Left ventricle myocardium inferior (tissue), 1 donor: Measurements from ENCODE around the gene GDF9. TPM values are rescaled to one million over a fixed set of nuclear protein-coding genes. Genes with fewer than 3 reads are reported as not detected.

Source experiments
- DNase-seq: peaks from one replicate; pipeline ENCODE4 v3.0.0-alpha.2; 2020
- H3K27ac ChIP-seq: fragments of 200-600 bp; replicated peaks from 2 replicates; pipeline ENCODE4 v1.8.0; 2021
- H3K27me3 ChIP-seq: fragments of 200-600 bp; 2 replicates; pipeline ENCODE4 v1.8.0; 2021; ENCODE audit warnings: low read depth
- H3K36me3 ChIP-seq: fragments of 200-600 bp; 2 replicates; pipeline ENCODE4 v1.8.0; 2021
- H3K4me1 ChIP-seq: fragments of 200-600 bp; 2 replicates; pipeline ENCODE4 v1.8.0; 2021
- H3K4me3 ChIP-seq: fragments of 200-600 bp; 2 replicates; pipeline ENCODE4 v1.8.0; 2021; ENCODE audit warnings: mild to moderate bottlenecking, moderate library complexity
- H3K9me3 ChIP-seq: fragments of 200-600 bp; replicated peaks from 2 replicates; pipeline ENCODE4 v1.8.0; 2021
- intact Hi-C: fragments of 100-400 bp; cut with micrococcal nuclease; formaldehyde crosslinking; loops from one replicate; pipeline ENCODE4 v1.11.0; 2022
- total RNA-seq: library from RNA; stranded (reverse); fragmentation: NEBNext Ultra II Directional; extraction: Animal tissue kit (Norgen Biotek cat#: 25700); gene quantifications from one replicate; pipeline ENCODE4 v1.2.1, GENCODE V29; 2021
- TF ChIP-seq, protein P1 (sequence below): fragments of 200-600 bp; IDR thresholded peaks from 2 replicates; pipeline ENCODE4 v1.8.0; 2021; ENCODE audit warnings: antibody characterized with exemption, mild to moderate bottlenecking, borderline replicate concordance
- donor health status: DM: no; HTN: yes; CAD: no; lungs with severe emphysema.

GDF9 gene
- total RNA-seq, 1 donor from 2014 or later = 0.52 TPM

DNA sequence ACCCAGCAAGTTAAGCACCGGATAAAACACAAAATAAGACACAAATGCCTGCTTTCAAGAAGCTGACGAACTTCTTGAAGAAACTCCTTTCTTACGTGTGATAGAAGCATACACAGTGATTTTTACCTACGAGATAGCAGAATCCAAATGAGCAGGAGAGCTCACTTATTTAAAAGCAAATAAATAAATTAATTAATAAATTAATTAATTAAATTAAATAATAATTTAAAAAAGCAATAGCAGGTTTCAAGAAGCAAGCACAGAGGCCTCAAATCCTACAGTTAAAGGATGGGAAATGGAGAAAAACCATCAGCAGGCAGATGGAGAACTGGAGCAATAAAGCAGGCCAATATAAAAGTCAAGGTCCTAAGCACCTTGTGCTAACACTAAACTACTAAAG, 24.5 kb upstream of the GDF9 start:
- no peak for DNase-seq
- H3K36me3 ChIP-seq = peaks cover 98% of the 10 kb centered on the region
- no peaks in the 10 kb centered on the region for H3K9me3 ChIP-seq
- peaks cover 22% of the 10 kb centered on the region for H3K4me1 ChIP-seq
- no peak overlapping the region for H3K4me3 ChIP-seq
- no peak overlapping the region for H3K27ac ChIP-seq
- H3K27me3 ChIP-seq = no peaks in the 10 kb centered on the region
- TF ChIP-seq, protein P1, sequence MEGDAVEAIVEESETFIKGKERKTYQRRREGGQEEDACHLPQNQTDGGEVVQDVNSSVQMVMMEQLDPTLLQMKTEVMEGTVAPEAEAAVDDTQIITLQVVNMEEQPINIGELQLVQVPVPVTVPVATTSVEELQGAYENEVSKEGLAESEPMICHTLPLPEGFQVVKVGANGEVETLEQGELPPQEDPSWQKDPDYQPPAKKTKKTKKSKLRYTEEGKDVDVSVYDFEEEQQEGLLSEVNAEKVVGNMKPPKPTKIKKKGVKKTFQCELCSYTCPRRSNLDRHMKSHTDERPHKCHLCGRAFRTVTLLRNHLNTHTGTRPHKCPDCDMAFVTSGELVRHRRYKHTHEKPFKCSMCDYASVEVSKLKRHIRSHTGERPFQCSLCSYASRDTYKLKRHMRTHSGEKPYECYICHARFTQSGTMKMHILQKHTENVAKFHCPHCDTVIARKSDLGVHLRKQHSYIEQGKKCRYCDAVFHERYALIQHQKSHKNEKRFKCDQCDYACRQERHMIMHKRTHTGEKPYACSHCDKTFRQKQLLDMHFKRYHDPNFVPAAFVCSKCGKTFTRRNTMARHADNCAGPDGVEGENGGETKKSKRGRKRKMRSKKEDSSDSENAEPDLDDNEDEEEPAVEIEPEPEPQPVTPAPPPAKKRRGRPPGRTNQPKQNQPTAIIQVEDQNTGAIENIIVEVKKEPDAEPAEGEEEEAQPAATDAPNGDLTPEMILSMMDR = no peak
- intact Hi-C loops = no loop called here

- Histone ChIP-seq H3K4me1 (peaks cover 8% of the 10 kb centered on the region), H3K27me3 (no peaks in the 10 kb centered on the region), H3K4me3 (no peak overlapping the region), H3K36me3 (peaks cover 95% of the 10 kb centered on the region), H3K27ac (no peak overlapping the region), H3K9me3 (no peaks in the 10 kb centered on the region)
- intact Hi-C loops = no loop called here
- DNase-seq = no peak
- TF ChIP-seq, protein P1 = no peak
Observed at GRCh38 chr5:132889501-132889900, 23.2 kb upstream of the GDF9 start.

GRCh38 chr5:132887283-132887682, 21.0 kb upstream of the GDF9 start:
- Histone ChIP-seq H3K27ac (no peak overlapping the region), H3K4me1 (no peaks in the 10 kb centered on the region), H3K9me3 (no peaks in the 10 kb centered on the region), H3K36me3 (peaks cover 85% of the 10 kb centered on the region), H3K4me3 (no peak overlapping the region), H3K27me3 (no peaks in the 10 kb centered on the region)
- intact Hi-C loops = no loop called here
- TF ChIP-seq, protein P1 = no peak
- DNase-seq = no peak

- TF ChIP-seq, protein P1 = no peak
- DNase-seq = no peak
- H3K27me3 ChIP-seq = no peaks in the 10 kb centered on the region
- no peaks in the 10 kb centered on the region for H3K9me3 ChIP-seq
- H3K27ac ChIP-seq = no peak overlapping the region
- H3K4me1 ChIP-seq = no peaks in the 10 kb centered on the region
- H3K36me3 ChIP-seq = peaks cover 85% of the 10 kb centered on the region
- H3K4me3 ChIP-seq = no peak overlapping the region
- intact Hi-C loops = no loop called here
Observed at GRCh38 chr5:132886064-132886823, 20.0 kb upstream of the GDF9 start.

DNA sequence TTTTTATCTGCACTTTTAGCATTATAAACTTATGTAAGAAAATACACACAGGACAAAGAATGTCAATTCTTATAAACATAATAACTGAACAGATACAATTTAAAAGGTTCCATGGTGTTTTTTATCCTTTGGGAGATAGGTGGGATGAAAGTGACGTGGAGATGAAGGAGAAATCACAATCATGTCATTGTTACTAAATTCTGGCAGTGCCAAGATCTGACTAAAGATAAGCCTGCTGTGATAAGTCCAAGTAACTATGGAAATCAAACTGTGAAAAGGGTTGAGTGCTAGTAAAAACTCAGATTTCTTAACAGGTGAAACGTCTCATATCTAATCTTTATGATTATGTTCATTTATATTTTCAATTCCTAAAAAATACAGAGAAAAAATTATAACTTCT, 18.3 kb upstream of the GDF9 start:
- H3K27ac ChIP-seq = no peak overlapping the region
- H3K36me3 ChIP-seq = peaks cover 86% of the 10 kb centered on the region
- no peak for DNase-seq
- intact Hi-C loops = no loop called here
- no peak overlapping the region for H3K4me3 ChIP-seq
- no peaks in the 10 kb centered on the region for H3K9me3 ChIP-seq
- no peaks in the 10 kb centered on the region for H3K27me3 ChIP-seq
- TF ChIP-seq, protein P1 = no peak
- no peaks in the 10 kb centered on the region for H3K4me1 ChIP-seq
